HEK293 (cell line): ENCODE results near the gene C3orf20.
A peak's percentile ranks its signal among the peaks of the same experiment; 100 is the strongest.

Experiments
- CTCF ChIA-PET: fragments of 350-600 bp; formaldehyde crosslinking; extraction: SDS; loops from one replicate; lab custom pipeline; 2021; ENCODE audit warnings: antibody characterized with exemption; lab: Yijun Ruan, JAX
- POLR2A ChIA-PET: fragments of 300-600 bp; formaldehyde crosslinking; extraction: SDS; loops from one replicate; lab custom pipeline; 2020; ENCODE audit warnings: antibody characterized with exemption, inconsistent platforms; lab: Yijun Ruan, JAX
- H3K27ac ChIP-seq: fragments of 200-500 bp; sonication (Bioruptor generic); 2 replicates; pipeline ENCODE4 v1.5.1; 2014; ENCODE audit warnings: low read depth, low read length, control low read depth, inconsistent platforms; ENCODE audit errors: extremely low read depth
- H3K36me3 ChIP-seq, 2 experiments: fragments of 200-500 bp in 1 of 2; sonication (Bioruptor generic) in 1 of 2; 1 replicate in 1 of 2; 2 replicates in 1 of 2; pipeline ENCODE4 v1.5.1; 2014 to 2017; ENCODE audit warnings: inconsistent platforms in 2 of 2, low read length in 2 of 2; ENCODE audit not compliant: control insufficient read depth in 2 of 2, insufficient read depth in 1 of 2
- H3K4me1 ChIP-seq: fragments of 200-500 bp; sonication (Bioruptor generic); 2 replicates; pipeline ENCODE4 v1.5.1; 2014; ENCODE audit warnings: mild to moderate bottlenecking, low read length, inconsistent platforms; ENCODE audit not compliant: control insufficient read depth, insufficient read depth
- H3K4me3 ChIP-seq: 2 replicates; pipeline ENCODE4 v1.5.1; 2011; ENCODE audit warnings: low read depth, mild to moderate bottlenecking, control low read depth, low read length, moderate library complexity
- H3K9me3 ChIP-seq: fragments of 200-500 bp; sonication (Bioruptor generic); 2 replicates; pipeline ENCODE4 v1.5.1; 2014; ENCODE audit warnings: low read depth, low read length, inconsistent platforms; ENCODE audit not compliant: control insufficient read depth, insufficient read depth
- CTCF ChIP-seq: fragments of 450-650 bp; formaldehyde crosslinking; IDR thresholded peaks from 2 replicates; pipeline ENCODE4 v1.5.1; 2016; ENCODE audit warnings: missing biosample characterization, missing genetic modification characterization
- KLF10 ChIP-seq: fragments of 450-650 bp; IDR thresholded peaks from 2 replicates; pipeline ENCODE4 v1.5.1; 2018; ENCODE audit warnings: missing biosample characterization, mild to moderate bottlenecking, missing genetic modification characterization
- OVOL3 ChIP-seq: fragments of 450-650 bp; formaldehyde crosslinking; IDR thresholded peaks from 2 replicates; pipeline ENCODE4 v1.5.1; 2016; ENCODE audit warnings: missing biosample characterization, missing genetic modification characterization
- PATZ1 ChIP-seq: fragments of 450-650 bp; formaldehyde crosslinking; IDR thresholded peaks from 2 replicates; pipeline ENCODE4 v1.5.1; 2016; ENCODE audit warnings: missing biosample characterization, missing genetic modification characterization
- PRDM10 ChIP-seq: fragments of 450-650 bp; formaldehyde crosslinking; IDR thresholded peaks from 2 replicates; pipeline ENCODE4 v1.5.1; 2016; ENCODE audit warnings: missing biosample characterization, missing genetic modification characterization
- REPIN1 ChIP-seq: fragments of 450-650 bp; formaldehyde crosslinking; IDR thresholded peaks from 2 replicates; pipeline ENCODE4 v1.5.1; 2017; ENCODE audit warnings: missing biosample characterization, missing genetic modification characterization, low read depth
- SCRT1 ChIP-seq: fragments of 450-650 bp; formaldehyde crosslinking; IDR thresholded peaks from 2 replicates; pipeline ENCODE4 v1.5.1; 2016; ENCODE audit warnings: missing biosample characterization, missing genetic modification characterization, borderline replicate concordance
- ZBTB17 ChIP-seq: fragments of 450-650 bp; formaldehyde crosslinking; IDR thresholded peaks from 2 replicates; pipeline ENCODE4 v1.5.1; 2016; ENCODE audit warnings: missing biosample characterization, missing genetic modification characterization
- ZFP3 ChIP-seq: fragments of 450-650 bp; formaldehyde crosslinking; IDR thresholded peaks from 2 replicates; pipeline ENCODE4 v1.5.1; 2016; ENCODE audit warnings: low read depth, missing biosample characterization, missing genetic modification characterization
- ZNF112 ChIP-seq: fragments of 450-650 bp; formaldehyde crosslinking; IDR thresholded peaks from 2 replicates; pipeline ENCODE4 v1.5.0; 2017; ENCODE audit warnings: missing biosample characterization, missing genetic modification characterization
- ZNF114 ChIP-seq: fragments of 450-650 bp; formaldehyde crosslinking; IDR thresholded peaks from 2 replicates; pipeline ENCODE4 v1.5.0; 2017; ENCODE audit warnings: missing biosample characterization, missing genetic modification characterization
- ZNF175 ChIP-seq: fragments of 450-650 bp; formaldehyde crosslinking; IDR thresholded peaks from 2 replicates; pipeline ENCODE4 v1.5.1; 2016; ENCODE audit warnings: missing biosample characterization, missing genetic modification characterization
- ZNF248 ChIP-seq: fragments of 450-650 bp; formaldehyde crosslinking; IDR thresholded peaks from 2 replicates; pipeline ENCODE4 v1.5.1; 2017; ENCODE audit warnings: missing biosample characterization, missing genetic modification characterization
- ZNF26 ChIP-seq: fragments of 450-650 bp; formaldehyde crosslinking; IDR thresholded peaks from 2 replicates; pipeline ENCODE4 v1.5.1; 2016; ENCODE audit warnings: missing biosample characterization, missing genetic modification characterization
- ZNF280D ChIP-seq: fragments of 450-650 bp; formaldehyde crosslinking; IDR thresholded peaks from 2 replicates; pipeline ENCODE4 v1.5.1; 2016; ENCODE audit warnings: missing biosample characterization, missing genetic modification characterization
- ZNF433 ChIP-seq: fragments of 450-650 bp; formaldehyde crosslinking; IDR thresholded peaks from 2 replicates; pipeline ENCODE4 v1.5.1; 2016; ENCODE audit warnings: missing biosample characterization, missing genetic modification characterization, low read depth
- ZNF510 ChIP-seq: fragments of 450-650 bp; formaldehyde crosslinking; IDR thresholded peaks from 2 replicates; pipeline ENCODE4 v1.5.1; 2018; ENCODE audit warnings: mild to moderate bottlenecking, missing genetic modification characterization, missing biosample characterization; ENCODE audit not compliant: insufficient replicate concordance
- ZNF548 ChIP-seq: fragments of 450-650 bp; formaldehyde crosslinking; IDR thresholded peaks from 2 replicates; pipeline ENCODE4 v1.5.1; 2016; ENCODE audit warnings: missing biosample characterization, missing genetic modification characterization
- ZNF660 ChIP-seq: fragments of 450-650 bp; IDR thresholded peaks from 2 replicates; pipeline ENCODE4 v1.5.1; 2018; ENCODE audit warnings: missing biosample characterization, mild to moderate bottlenecking, missing genetic modification characterization
- ZNF707 ChIP-seq: fragments of 450-650 bp; formaldehyde crosslinking; IDR thresholded peaks from 2 replicates; pipeline ENCODE4 v1.5.1; 2016; ENCODE audit warnings: missing biosample characterization, missing genetic modification characterization

The C3orf20 gene

GRCh38 chr3:14764331-14765059, 89.6 kb downstream of the C3orf20 start:
- Histone ChIP-seq H3K36me3 (no peaks in the 10 kb centered on the region), H3K4me1 (no peaks in the 10 kb centered on the region), H3K27ac (no peak overlapping the region), H3K4me3 (no peak overlapping the region), H3K9me3 (no peaks in the 10 kb centered on the region)
- ChIA-PET POLR2A (no interaction called here), CTCF (interaction anchor here (2.4 kb wide), 1 partner anchor 16 kb away, joined by 12 read pairs; no protein-coding TSS in a partner anchor)
- TF ChIP-seq PRDM10 (tag by site-specific recombination) (peak; percentile 81), ZNF707 (tag by site-specific recombination) (no peak), REPIN1 (peak; percentile 95; the same call in 1 of the 2 replicates)

GRCh38 chr3:14765060-14765400, 90.1 kb downstream of the C3orf20 start:
- TF ChIP-seq OVOL3 (no peak), ZNF175 (tag by site-specific recombination) (no peak), PATZ1 (tag by site-specific recombination) (no peak), CTCF (no peak), ZNF660 (tag by site-specific recombination) (no peak), ZBTB17 (no peak), ZNF548 (tag by site-specific recombination) (no peak), ZNF248 (tag by site-specific recombination) (no peak), ZFP3 (tag by site-specific recombination) (no peak), ZNF112 (tag by site-specific recombination) (no peak), ZNF280D (tag by site-specific recombination) (no peak), ZNF510 (tag by site-specific recombination) (no peak), ZNF433 (no peak), REPIN1 (no peak), ZNF114 (no peak), KLF10 (tag by site-specific recombination) (no peak), ZNF26 (tag by site-specific recombination) (no peak), SCRT1 (no peak)
- Histone ChIP-seq H3K4me3 (no peak overlapping the region), H3K4me1 (no peaks in the 10 kb centered on the region), H3K27ac (no peak overlapping the region), H3K9me3 (no peaks in the 10 kb centered on the region), H3K36me3 (no peaks in the 10 kb centered on the region)
- POLR2A ChIA-PET, result no interaction called here
- CTCF ChIA-PET, result interaction anchor here (2.4 kb wide), 1 partner anchor 16 kb away, joined by 12 read pairs; no protein-coding TSS in a partner anchor
